Subcutaneous preadipocyte (primary cell): Measurements from ENCODE around the gene IL22. TPM values are rescaled to one million over a fixed set of nuclear protein-coding genes. Genes with fewer than 3 reads are reported as not detected.

Experiments
- total RNA-seq: library from RNA; depleted of rRNA; stranded (reverse); fragments of >200 nt; gene quantifications from 2 replicates; pipeline ENCODE4 v1.2.3, GENCODE V29; 2012

The IL22 gene, protein sequence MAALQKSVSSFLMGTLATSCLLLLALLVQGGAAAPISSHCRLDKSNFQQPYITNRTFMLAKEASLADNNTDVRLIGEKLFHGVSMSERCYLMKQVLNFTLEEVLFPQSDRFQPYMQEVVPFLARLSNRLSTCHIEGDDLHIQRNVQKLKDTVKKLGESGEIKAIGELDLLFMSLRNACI
- not detected in 2 replicates for total RNA-seq

DNA sequence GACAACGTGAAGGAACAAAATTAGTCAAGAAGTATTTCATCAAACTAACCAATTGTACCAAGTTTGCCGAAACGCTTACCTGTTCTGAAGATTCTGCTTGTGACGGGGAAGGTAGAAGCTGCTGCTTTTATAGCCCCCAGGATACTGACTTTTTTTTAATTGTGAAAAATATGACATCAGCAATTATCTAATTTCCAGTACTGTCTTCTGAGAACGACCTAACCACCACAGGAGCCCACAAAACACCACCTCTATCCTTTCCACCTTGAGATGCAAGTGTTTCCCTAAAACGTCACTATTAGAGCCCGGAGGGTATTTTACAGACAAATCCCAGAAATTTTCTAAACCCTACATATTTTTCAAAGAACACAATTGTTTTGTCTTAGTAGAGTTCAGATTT is at the start of gene IL22:
Gene IL22, minus strand, starts transcription at position 101 of the 400 bp plus-strand sequence. CDS start 156 bp downstream, outside the sequence.

GRCh38 chr12:68225576-68226476 is 27.6 kb downstream of the IL22 start, which contains the start of gene IL26:
Gene IL26, minus strand, starts transcription at chr12:68225810. Its CDS starts 54 bp downstream, at chr12:68225756.

Other genes starting within 250 kb of the IL22 start
- not detected in 2 replicates for gene IFNG, start 93.9 kb downstream of the IL22 start, total RNA-seq
- not detected in 2 replicates for gene IL26, start 27.8 kb downstream of the IL22 start, total RNA-seq
- 9.9 and 13.5 TPM in 2 replicates for gene MDM1, start 78.8 kb upstream of the IL22 start, total RNA-seq